NT2/D1 (cell line): ENCODE data around the gene KCNH1.

Experiments
- DNase-seq: peaks from one replicate; pipeline ENCODE4 v3.0.0-alpha.2; 2011; ENCODE audit warnings: low read depth, low spot score
- H3K27me3 ChIP-seq: 2 replicates; pipeline ENCODE4 v1.6.0; 2011; ENCODE audit warnings: mild to moderate bottlenecking; ENCODE audit not compliant: insufficient read length, insufficient read depth
- H3K36me3 ChIP-seq: 2 replicates; pipeline ENCODE4 v1.6.1; 2011; ENCODE audit warnings: mild to moderate bottlenecking, low read length, mixed read lengths; ENCODE audit not compliant: insufficient read depth, insufficient read length
- H3K4me1 ChIP-seq: 2 replicates; pipeline ENCODE4 v1.5.1; 2011; ENCODE audit not compliant: insufficient read depth, insufficient read length
- H3K4me3 ChIP-seq: 2 replicates; pipeline ENCODE4 v1.5.1; 2011; ENCODE audit warnings: low read depth; ENCODE audit not compliant: insufficient read length
- H3K9ac ChIP-seq: 2 replicates; pipeline ENCODE4 v1.6.0; 2011; ENCODE audit warnings: low read depth; ENCODE audit not compliant: insufficient read length
- H3K9me3 ChIP-seq: 2 replicates; pipeline ENCODE4 v1.5.1; 2011; ENCODE audit warnings: mild to moderate bottlenecking, low read length; ENCODE audit not compliant: insufficient read depth
- SUZ12 ChIP-seq: IDR thresholded peaks from 2 replicates; pipeline ENCODE4 v1.6.1; 2011; ENCODE audit not compliant: insufficient read length, insufficient read depth; ENCODE audit errors: extremely low read depth
- YY1 ChIP-seq: IDR thresholded peaks from 2 replicates; pipeline ENCODE4 v1.6.1; 2011; ENCODE audit not compliant: insufficient read length, insufficient read depth
- ZNF274 ChIP-seq: IDR thresholded peaks from 2 replicates; pipeline ENCODE4 v1.6.1; 2011; ENCODE audit warnings: mild to moderate bottlenecking, low read depth, low read length

The KCNH1 gene

GRCh38 chr1:210900079-210900478 is 233.9 kb downstream of the KCNH1 start:
- TF ChIP-seq ZNF274 (no peak), YY1 (no peak), SUZ12 (no peak)
- H3K27me3 ChIP-seq: no peaks in the 10 kb centered on the region
- H3K4me1 ChIP-seq: no peaks in the 10 kb centered on the region
- no peak overlapping the region for H3K4me3 ChIP-seq
- H3K9me3 ChIP-seq: no peaks in the 10 kb centered on the region
- no peaks in the 10 kb centered on the region for H3K36me3 ChIP-seq
- no peak for DNase-seq
- no peak overlapping the region for H3K9ac ChIP-seq

- Histone ChIP-seq H3K36me3 (no peaks in the 10 kb centered on the region), H3K27me3 (no peaks in the 10 kb centered on the region), H3K9ac (no peak overlapping the region), H3K4me1 (no peaks in the 10 kb centered on the region), H3K4me3 (no peak overlapping the region), H3K9me3 (no peaks in the 10 kb centered on the region)
- no peak for DNase-seq
- no peak for TF ChIP-seq YY1
- no peak for TF ChIP-seq ZNF274
- TF ChIP-seq SUZ12: no peak
Observed at GRCh38 chr1:210899676-210900075, 234.3 kb downstream of the KCNH1 start.

- no peaks in the 10 kb centered on the region for H3K27me3 ChIP-seq
- DNase-seq: no peak
- H3K4me1 ChIP-seq: no peaks in the 10 kb centered on the region
- peaks cover 7% of the 10 kb centered on the region; the same call in 1 of the 2 replicates for H3K9me3 ChIP-seq
- no peak overlapping the region for H3K9ac ChIP-seq
- no peak overlapping the region for H3K4me3 ChIP-seq
- no peak for TF ChIP-seq SUZ12
- no peaks in the 10 kb centered on the region for H3K36me3 ChIP-seq
Observed at GRCh38 chr1:210898473-210898872, 235.5 kb downstream of the KCNH1 start.

- Histone ChIP-seq H3K36me3 (no peaks in the 10 kb centered on the region), H3K27me3 (no peaks in the 10 kb centered on the region), H3K4me3 (no peak overlapping the region), H3K9me3 (no peaks in the 10 kb centered on the region), H3K9ac (no peak overlapping the region), H3K4me1 (no peaks in the 10 kb centered on the region)
- DNase-seq: no peak
- no peak for TF ChIP-seq SUZ12
Observed at GRCh38 chr1:210883821-210884220, 250.1 kb downstream of the KCNH1 start.

- no peak for DNase-seq
- TF ChIP-seq YY1: no peak
- Histone ChIP-seq H3K9me3 (no peaks in the 10 kb centered on the region), H3K4me3 (no peak overlapping the region), H3K9ac (no peak overlapping the region), H3K4me1 (no peaks in the 10 kb centered on the region), H3K36me3 (no peaks in the 10 kb centered on the region), H3K27me3 (no peaks in the 10 kb centered on the region)
Observed at GRCh38 chr1:210882414-210883221, 251.3 kb downstream of the KCNH1 start.

GRCh38 chr1:210878564-210878963 is 255.4 kb downstream of the KCNH1 start:
- H3K9me3 ChIP-seq: no peaks in the 10 kb centered on the region
- no peaks in the 10 kb centered on the region for H3K4me1 ChIP-seq
- H3K9ac ChIP-seq: no peak overlapping the region
- H3K36me3 ChIP-seq: no peaks in the 10 kb centered on the region
- no peak overlapping the region for H3K4me3 ChIP-seq
- DNase-seq: no peak
- H3K27me3 ChIP-seq: no peaks in the 10 kb centered on the region
- TF ChIP-seq SUZ12 (no peak), ZNF274 (no peak), YY1 (no peak)

- no peak for DNase-seq
- H3K36me3 ChIP-seq: no peaks in the 10 kb centered on the region
- TF ChIP-seq SUZ12 (no peak), ZNF274 (no peak), YY1 (no peak)
- no peak overlapping the region for H3K4me3 ChIP-seq
- no peaks in the 10 kb centered on the region for H3K9me3 ChIP-seq
- H3K9ac ChIP-seq: no peak overlapping the region
- no peaks in the 10 kb centered on the region for H3K4me1 ChIP-seq
- no peaks in the 10 kb centered on the region for H3K27me3 ChIP-seq
Observed at GRCh38 chr1:210876275-210876674, 257.7 kb downstream of the KCNH1 start.

GRCh38 chr1:210866532-210866931 is 267.4 kb downstream of the KCNH1 start:
- Histone ChIP-seq H3K9me3 (peaks cover 38% of the 10 kb centered on the region), H3K4me1 (no peaks in the 10 kb centered on the region), H3K27me3 (no peaks in the 10 kb centered on the region), H3K9ac (no peak overlapping the region), H3K36me3 (no peaks in the 10 kb centered on the region), H3K4me3 (no peak overlapping the region)
- TF ChIP-seq ZNF274 (no peak), SUZ12 (no peak), YY1 (no peak)
- DNase-seq: no peak
